Mesenchymal stem cell (in vitro differentiated cells and primary cell): Measurements from ENCODE around the gene MXRA7. TPM values are rescaled to one million over a fixed set of nuclear protein-coding genes. Genes with fewer than 3 reads are reported as not detected.

Experiments used
- DNase-seq: peaks from one replicate; pipeline ENCODE4 v3.0.0-alpha.2; 2013
- H2AFZ ChIP-seq: one replicate; pipeline ENCODE4 v1.6.1; 2013; ENCODE audit warnings: low read depth, mild to moderate bottlenecking, control low read depth, inconsistent platforms, low read length, moderate library complexity
- H2AK5ac ChIP-seq: 2 replicates; pipeline ENCODE4 v1.6.1; 2013; ENCODE audit warnings: low read length, moderate library complexity, mild to moderate bottlenecking, inconsistent platforms; ENCODE audit not compliant: severe bottlenecking
- H2BK120ac ChIP-seq: one replicate; pipeline ENCODE4 v1.6.1; 2013; ENCODE audit warnings: low read depth, mild to moderate bottlenecking, inconsistent platforms, low read length, moderate library complexity
- H2BK12ac ChIP-seq, 2 experiments: one replicate each; pipeline ENCODE4 v1.6.1; 2013; ENCODE audit warnings: inconsistent platforms in 2 of 2, low read length in 2 of 2, mild to moderate bottlenecking in 2 of 2, moderate library complexity in 2 of 2, control low read depth in 1 of 2
- H2BK15ac ChIP-seq: one replicate; pipeline ENCODE4 v1.6.1; 2013; ENCODE audit warnings: mild to moderate bottlenecking, low read depth, inconsistent platforms; ENCODE audit not compliant: poor library complexity, severe bottlenecking
- H2BK5ac ChIP-seq: 2 replicates; pipeline ENCODE4 v1.6.1; 2013; ENCODE audit warnings: low read depth, mild to moderate bottlenecking, low read length, control low read depth, inconsistent platforms; ENCODE audit not compliant: poor library complexity, severe bottlenecking
- H3K14ac ChIP-seq, 2 experiments: one replicate each; pipeline ENCODE4 v1.6.1; 2013; ENCODE audit warnings: inconsistent platforms in 2 of 2, low read length in 2 of 2, control low read depth in 1 of 2, mild to moderate bottlenecking in 1 of 2, moderate library complexity in 1 of 2
- H3K18ac ChIP-seq, 2 experiments: one replicate each; pipeline ENCODE4 v1.6.1; 2013; ENCODE audit warnings: inconsistent platforms in 2 of 2, low read length in 2 of 2, control low read depth in 1 of 2, low read depth in 1 of 2, mild to moderate bottlenecking in 1 of 2
- H3K23ac ChIP-seq, 2 experiments: one replicate each; pipeline ENCODE4 v1.6.1; 2013; ENCODE audit warnings: inconsistent platforms in 2 of 2, low read length in 2 of 2, mild to moderate bottlenecking in 2 of 2, moderate library complexity in 2 of 2, control low read depth in 1 of 2
- H3K27ac ChIP-seq: 2 replicates; pipeline ENCODE4 v1.5.1; 2013; ENCODE audit warnings: mild to moderate bottlenecking, moderate library complexity, low read length, control low read depth, inconsistent platforms; ENCODE audit not compliant: poor library complexity, severe bottlenecking
- H3K27me3 ChIP-seq, 2 experiments: 2 replicates each; pipeline versions ENCODE4 v1.6.1 to v1.7.0; 2013; ENCODE audit warnings: low read length in 2 of 2, mild to moderate bottlenecking in 2 of 2, moderate library complexity in 2 of 2, control low read depth in 1 of 2, inconsistent platforms in 1 of 2; ENCODE audit not compliant: control insufficient read depth in 1 of 2, insufficient read depth in 1 of 2
- H3K36me3 ChIP-seq, 2 experiments: 2 replicates each; pipeline versions ENCODE4 v1.6.1 to v1.7.0; 2013; ENCODE audit warnings: low read length in 2 of 2, control low read depth in 1 of 2, inconsistent platforms in 1 of 2, low read depth in 1 of 2, mild to moderate bottlenecking in 1 of 2; ENCODE audit not compliant: insufficient read depth in 2 of 2, control insufficient read depth in 1 of 2
- H3K4ac ChIP-seq, 2 experiments: one replicate each; pipeline ENCODE4 v1.6.1; 2013; ENCODE audit warnings: inconsistent platforms in 2 of 2, low read length in 2 of 2, mild to moderate bottlenecking in 2 of 2, moderate library complexity in 2 of 2, control low read depth in 1 of 2, low read depth in 1 of 2
- H3K4me1 ChIP-seq: 2 replicates; pipeline ENCODE4 v1.6.1; 2013; ENCODE audit warnings: low read depth, low read length, control low read depth; ENCODE audit not compliant: control insufficient read depth, insufficient read depth
- H3K4me2 ChIP-seq: 2 replicates; pipeline ENCODE4 v1.6.1; 2013; ENCODE audit warnings: low read length, mild to moderate bottlenecking, inconsistent platforms; ENCODE audit not compliant: poor library complexity, severe bottlenecking
- H3K4me3 ChIP-seq, 2 experiments: 2 replicates each; pipeline versions ENCODE4 v1.5.1 to v1.7.0; 2013; ENCODE audit warnings: low read length in 2 of 2, mild to moderate bottlenecking in 2 of 2, control low read depth in 1 of 2, low read depth in 1 of 2; ENCODE audit not compliant: insufficient read depth in 1 of 2
- H3K79me1 ChIP-seq: replicated peaks from 2 replicates; pipeline ENCODE4 v1.6.1; 2013; ENCODE audit warnings: mild to moderate bottlenecking, control low read depth, low read length, inconsistent platforms; ENCODE audit not compliant: poor library complexity, severe bottlenecking
- H3K9ac ChIP-seq: 2 replicates; pipeline ENCODE4 v1.7.0; 2013; ENCODE audit warnings: mild to moderate bottlenecking, low read length, moderate library complexity
- H3K9me3 ChIP-seq: 2 replicates; pipeline ENCODE4 v1.7.0; 2013; ENCODE audit warnings: mild to moderate bottlenecking, low read length; ENCODE audit not compliant: control insufficient read depth
- H4K8ac ChIP-seq: one replicate; pipeline ENCODE4 v1.6.1; 2013; ENCODE audit warnings: inconsistent platforms, mild to moderate bottlenecking, low read length, moderate library complexity
- H4K91ac ChIP-seq: one replicate; pipeline ENCODE4 v1.6.1; 2013; ENCODE audit warnings: mild to moderate bottlenecking, low read length, inconsistent platforms
- WGBS: methylation state at CpG from one replicate; pipeline ENCODE4 v1.1.7; 2013; ENCODE audit warnings: mixed read lengths; 5-methylcytosine and 5-hydroxymethylcytosine counted together
- small RNA-seq: library from polyadenylated mRNA; stranded (forward); fragments of <200 nt; extraction: miRNeasy Mini kit (QIAGEN cat#:217004); gene quantifications from one replicate; pipeline ENCODE3, GENCODE V24; 2013; ENCODE audit warnings: low read depth

Gene MXRA7

GRCh38 chr17:76630151-76630550 is 80.6 kb downstream of the MXRA7 start:
- Histone ChIP-seq H2BK5ac (no peak overlapping the region), H3K9me3 (no peaks in the 10 kb centered on the region), H2BK15ac (no peak overlapping the region), H2AFZ (no peak overlapping the region), H3K14ac (no peak overlapping the region), H3K4ac (no peak overlapping the region), H3K4me1 (no peaks in the 10 kb centered on the region), H2AK5ac (no peak overlapping the region), H3K79me1 (no peaks in the 10 kb centered on the region), H3K4me3 (no peak overlapping the region), H2BK120ac (no peak overlapping the region), H3K36me3 (no peaks in the 10 kb centered on the region), H3K9ac (no peak overlapping the region), H3K27me3 (peaks cover 19 to 32% of the 10 kb centered on the region in 2 experiments), H3K23ac (no peak overlapping the region), H2BK12ac (no peak overlapping the region), H3K18ac (no peak overlapping the region), H3K4me2 (no peak overlapping the region), H3K27ac (no peak overlapping the region), H4K91ac (no peak overlapping the region), H4K8ac (no peak overlapping the region)
- no peak for DNase-seq
- WGBS, result 74% methylated on average over 6 of the region's 6 CpGs

Small RNA genes lying within 50 kb of the gene (small RNA-seq; reads per million reads assigned to genes)
- not detected for gene AC005837.3
- not detected for gene RF02271
- gene RNU6-227P, result not detected
- gene RNU6-97P, result not detected
- gene RNY4P36, result 14.1 reads per million, percentile 83 among the genes with 10 or more reads in this experiment
